GM21381 (cell line): ENCODE data around the gene FAM227A.
"Not testable (repeated sequence)": the region's sequence is repeated elsewhere in the genome, so short reads cannot be mapped to it uniquely, and the experiment has no call there.

ENCODE experiments used
- ATAC-seq: cut with Tn5 transposase; IDR thresholded peaks from one replicate; pipeline ENCODE4 v1.9.1; 2021; ENCODE audit warnings: mild to moderate bottlenecking, moderate library complexity; ENCODE audit not compliant: unreplicated experiment

The FAM227A gene

GRCh38 chr22:38612217-38613006, 43.8 kb downstream of the FAM227A start:
- no peak for ATAC-seq

GRCh38 chr22:38611559-38611958, 44.6 kb downstream of the FAM227A start:
- no peak for ATAC-seq

GRCh38 chr22:38610234-38610633, 46.0 kb downstream of the FAM227A start:
- no peak for ATAC-seq

GRCh38 chr22:38608992-38609750, 47.0 kb downstream of the FAM227A start:
- ATAC-seq = no peak

GRCh38 chr22:38607680-38608079, 48.5 kb downstream of the FAM227A start:
- ATAC-seq = no peak

- ATAC-seq = no peak
Observed at GRCh38 chr22:38602166-38602565, 54.0 kb downstream of the FAM227A start.

- no peak for ATAC-seq
Observed at GRCh38 chr22:38601221-38601764, 54.9 kb downstream of the FAM227A start.

- ATAC-seq = no peak
Observed at GRCh38 chr22:38599466-38599865, 56.7 kb downstream of the FAM227A start.

GRCh38 chr22:38582923-38583322, 73.3 kb downstream of the FAM227A start:
- not testable (repeated sequence) for ATAC-seq

- ATAC-seq = no peak
Observed at GRCh38 chr22:38578505-38578904, 77.7 kb downstream of the FAM227A start.

GRCh38 chr22:38572065-38572464, 84.1 kb downstream of the FAM227A start:
- ATAC-seq = no peak

GRCh38 chr22:38570779-38571364, 85.3 kb downstream of the FAM227A start:
- peak; percentile 17 for ATAC-seq

GRCh38 chr22:38569972-38570778, 86.0 kb downstream of the FAM227A start, which contains the start of gene DMC1:
Gene DMC1 (minus strand): TSS chr22:38570183. CDS start chr22:38568256, 1,927 bp downstream.
- peak; percentile 55 for ATAC-seq

GRCh38 chr22:38569181-38569971, 86.8 kb downstream of the FAM227A start:
- peak; percentile 8 for ATAC-seq

- no peak for ATAC-seq
Observed at GRCh38 chr22:38567531-38568285, 88.5 kb downstream of the FAM227A start.

- no peak for ATAC-seq
Observed at GRCh38 chr22:38566726-38567504, 89.3 kb downstream of the FAM227A start.

- no peak for ATAC-seq
Observed at GRCh38 chr22:38565441-38565840, 90.8 kb downstream of the FAM227A start.

- ATAC-seq = no peak
Observed at GRCh38 chr22:38564669-38565068, 91.5 kb downstream of the FAM227A start.
